Stimulated activated CD4-positive, alpha-beta T cell treated with anti-CD3 and anti-CD28 coated beads, Interleukin-15, amount 100 ng/mL, for 1 hour (primary cell): ENCODE results near the gene CAV3.

ENCODE experiments used
- DNase-seq, 2 donors: peaks; one replicate each; pipeline ENCODE4 v3.0.0-alpha.2; 2020; ENCODE audit warnings: low read depth in 1 of 2, low spot score in 1 of 2

CAV3 gene

DNA sequence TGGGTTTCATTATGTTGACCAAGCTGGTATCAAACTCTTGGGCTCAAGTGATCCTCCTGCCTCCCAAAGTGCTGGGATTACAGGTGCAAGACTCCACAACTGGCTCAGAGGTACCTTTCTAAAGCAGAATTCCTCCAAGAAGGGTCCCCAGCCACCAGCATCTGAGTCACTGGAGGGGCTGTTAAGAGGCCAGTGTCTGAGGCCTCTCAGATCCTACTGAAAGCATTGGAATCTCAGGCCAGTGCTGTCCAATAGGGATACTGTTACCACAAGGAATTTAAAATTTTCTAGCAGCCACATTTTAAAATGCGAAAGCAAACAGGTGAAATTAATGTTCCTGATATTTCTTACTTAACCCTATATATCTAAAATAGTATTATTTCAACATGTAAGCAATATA, 1.3 kb downstream of the CAV3 start:
- no peak for DNase-seq

GRCh38 chr3:8736436-8736835, 2.8 kb downstream of the CAV3 start:
- DNase-seq: no peak

DNA sequence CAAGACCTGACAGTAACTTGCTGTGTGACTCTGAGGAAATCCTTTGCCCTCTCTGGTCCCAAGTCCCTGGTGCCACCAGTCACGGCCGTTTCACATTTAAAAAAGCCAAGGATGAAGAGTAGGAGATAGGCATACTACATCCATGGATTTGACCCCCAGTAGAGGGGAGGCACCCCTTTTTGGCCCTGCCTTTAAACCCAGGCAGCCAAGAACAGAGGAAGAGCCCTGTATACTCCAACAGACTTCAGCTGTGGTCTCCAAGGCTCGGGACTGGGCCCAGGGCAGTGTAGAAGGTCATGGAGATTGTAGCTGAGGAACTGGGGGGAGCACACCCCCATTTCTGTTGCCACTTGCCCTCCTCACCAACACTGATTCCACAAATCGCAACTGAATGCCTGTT, 3.7 kb downstream of the CAV3 start:
- no peak for DNase-seq

GRCh38 chr3:8737823-8738222, 4.2 kb downstream of the CAV3 start:
- no peak for DNase-seq

GRCh38 chr3:8738639-8739038, 5.0 kb downstream of the CAV3 start:
- DNase-seq: no peak

DNA sequence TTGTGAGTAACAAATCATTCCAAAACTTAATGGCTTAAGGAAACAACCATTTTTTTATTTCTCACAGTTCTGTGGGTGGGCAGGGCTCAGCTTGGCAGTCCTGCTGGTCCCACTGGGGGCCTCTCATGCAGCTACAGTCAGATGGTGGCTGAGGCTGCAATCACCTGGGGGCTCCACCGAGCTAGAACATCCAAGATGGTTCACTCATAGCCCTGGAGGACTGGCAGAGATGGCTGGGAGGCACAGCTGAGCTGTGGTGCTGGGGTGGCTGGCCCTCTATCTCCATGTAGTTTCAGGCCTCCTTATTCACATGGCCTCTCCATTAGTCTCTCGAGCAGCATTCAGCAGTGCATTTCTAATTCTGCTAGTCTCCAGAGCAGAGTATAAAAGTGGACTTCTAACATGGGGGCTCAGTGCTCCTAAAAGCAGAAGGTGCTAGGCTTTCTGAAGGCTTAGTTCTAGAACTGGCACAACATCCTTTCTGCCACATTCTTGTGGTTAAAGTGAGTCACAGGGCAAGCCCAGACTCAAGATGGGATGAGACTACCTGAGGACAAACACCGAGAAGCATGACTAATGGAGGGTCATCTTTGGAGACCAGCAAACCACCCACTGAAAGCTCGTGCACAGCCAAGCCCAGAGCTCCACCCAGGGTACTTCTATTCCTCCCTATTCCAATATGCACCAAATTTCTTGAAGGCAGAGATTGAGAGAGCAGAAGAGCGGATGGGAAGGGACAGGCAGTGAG, 6.3 kb downstream of the CAV3 start:
- no peak for DNase-seq

- no peak for DNase-seq
Observed at GRCh38 chr3:8741581-8742261, 8.1 kb downstream of the CAV3 start.

GRCh38 chr3:8743021-8743601, 9.5 kb downstream of the CAV3 start:
- no peak for DNase-seq

DNA sequence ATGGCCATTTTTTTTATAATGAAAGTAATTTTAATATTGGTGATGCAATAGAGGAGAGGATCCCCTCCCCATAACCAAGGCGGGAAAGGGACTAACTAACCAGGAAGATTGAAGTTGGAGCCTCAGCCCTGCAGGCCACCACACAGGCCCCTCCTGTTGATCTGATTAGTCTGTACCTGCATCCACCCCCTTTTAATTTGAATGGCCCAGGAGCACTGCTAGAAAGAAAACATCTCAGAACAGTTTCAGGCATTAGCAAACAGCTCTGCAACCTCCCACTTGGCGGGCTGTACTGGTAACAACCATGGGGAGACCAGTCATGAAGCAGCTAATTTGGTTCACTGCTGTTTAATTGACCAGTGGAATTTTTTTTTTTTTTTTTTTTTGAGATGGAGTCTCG, 10.3 kb downstream of the CAV3 start:
- DNase-seq: no peak

GRCh38 chr3:8745619-8746370, 12.2 kb downstream of the CAV3 start:
- no peak for DNase-seq

GRCh38 chr3:8746780-8747345, 13.3 kb downstream of the CAV3 start:
- DNase-seq: no peak

DNA sequence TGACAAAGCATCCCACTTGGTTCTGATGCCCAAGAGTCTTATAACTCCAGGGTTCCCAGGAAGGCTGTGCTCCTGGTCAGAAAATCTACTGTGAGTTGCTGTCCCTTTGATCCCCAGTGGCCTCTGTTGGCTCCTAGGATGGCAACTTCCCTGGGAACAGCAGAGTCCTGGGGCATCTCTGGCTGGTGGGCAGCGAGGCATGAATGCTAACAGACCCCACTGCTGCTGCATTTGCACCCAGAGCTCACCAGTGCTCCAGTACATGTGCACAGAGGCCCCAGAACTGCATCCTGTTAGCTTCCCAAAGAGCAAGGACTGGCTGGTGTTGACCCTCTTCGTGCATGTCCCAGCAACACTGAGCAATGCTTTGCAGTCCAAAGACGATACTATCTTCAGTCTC, 15.7 kb downstream of the CAV3 start:
- DNase-seq: no peak

DNA sequence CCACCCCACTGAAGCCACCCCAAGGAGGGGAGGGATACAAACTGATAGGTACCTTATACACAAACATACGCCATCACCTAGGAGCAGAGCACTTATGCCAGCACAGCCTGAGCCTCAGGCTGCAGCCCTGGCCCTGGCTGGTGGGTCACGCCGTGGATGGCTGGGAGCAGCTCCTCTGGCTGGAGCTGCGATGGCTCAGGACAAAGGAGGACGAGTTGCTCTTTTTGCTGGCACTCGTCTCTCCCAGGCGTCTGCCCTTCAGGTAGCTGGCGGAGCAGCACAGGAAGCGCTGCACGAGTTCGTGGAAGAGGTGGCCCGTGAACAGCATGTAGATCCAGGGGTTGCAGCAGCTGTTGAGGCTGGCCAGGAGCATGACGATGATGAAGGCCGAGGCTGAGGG, 19.2 kb downstream of the CAV3 start:
- no peak for DNase-seq

- DNase-seq: no peak
Observed at GRCh38 chr3:8755097-8755496, 21.5 kb downstream of the CAV3 start.

DNA sequence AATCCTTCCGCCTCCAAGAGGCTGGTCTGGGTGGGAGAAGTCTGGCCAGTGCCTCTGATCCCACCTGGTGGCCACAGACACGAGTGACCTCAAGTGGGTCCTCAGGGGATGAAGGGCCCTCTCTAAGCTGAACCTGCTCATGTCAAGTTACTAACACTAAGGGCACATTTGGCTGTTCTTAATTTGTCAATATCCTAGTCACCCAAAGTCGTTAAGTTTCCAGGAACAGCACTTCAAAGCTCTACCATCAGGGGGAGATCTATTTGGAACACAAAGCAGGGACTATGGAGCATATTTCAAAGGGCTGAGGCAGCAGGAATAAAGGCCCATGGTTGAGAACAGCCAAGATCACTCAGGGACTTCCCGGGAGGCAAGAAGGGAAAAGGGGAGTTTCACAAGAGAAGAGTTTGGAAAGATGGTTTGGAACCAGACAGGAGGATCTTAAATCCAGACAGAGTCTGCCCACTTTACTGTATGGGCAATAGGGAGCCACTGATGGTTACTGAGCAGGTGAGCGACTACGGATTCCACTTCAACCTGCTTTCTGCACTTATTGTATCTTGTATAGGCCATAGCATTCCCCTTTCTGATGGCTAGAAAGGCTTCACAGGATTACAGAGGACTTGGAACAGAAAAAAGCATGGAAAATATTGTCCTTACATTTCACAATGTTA, 22.1 kb downstream of the CAV3 start:
- DNase-seq: no peak

- DNase-seq: no peak
Observed at GRCh38 chr3:8756671-8757070, 23.1 kb downstream of the CAV3 start.

DNA sequence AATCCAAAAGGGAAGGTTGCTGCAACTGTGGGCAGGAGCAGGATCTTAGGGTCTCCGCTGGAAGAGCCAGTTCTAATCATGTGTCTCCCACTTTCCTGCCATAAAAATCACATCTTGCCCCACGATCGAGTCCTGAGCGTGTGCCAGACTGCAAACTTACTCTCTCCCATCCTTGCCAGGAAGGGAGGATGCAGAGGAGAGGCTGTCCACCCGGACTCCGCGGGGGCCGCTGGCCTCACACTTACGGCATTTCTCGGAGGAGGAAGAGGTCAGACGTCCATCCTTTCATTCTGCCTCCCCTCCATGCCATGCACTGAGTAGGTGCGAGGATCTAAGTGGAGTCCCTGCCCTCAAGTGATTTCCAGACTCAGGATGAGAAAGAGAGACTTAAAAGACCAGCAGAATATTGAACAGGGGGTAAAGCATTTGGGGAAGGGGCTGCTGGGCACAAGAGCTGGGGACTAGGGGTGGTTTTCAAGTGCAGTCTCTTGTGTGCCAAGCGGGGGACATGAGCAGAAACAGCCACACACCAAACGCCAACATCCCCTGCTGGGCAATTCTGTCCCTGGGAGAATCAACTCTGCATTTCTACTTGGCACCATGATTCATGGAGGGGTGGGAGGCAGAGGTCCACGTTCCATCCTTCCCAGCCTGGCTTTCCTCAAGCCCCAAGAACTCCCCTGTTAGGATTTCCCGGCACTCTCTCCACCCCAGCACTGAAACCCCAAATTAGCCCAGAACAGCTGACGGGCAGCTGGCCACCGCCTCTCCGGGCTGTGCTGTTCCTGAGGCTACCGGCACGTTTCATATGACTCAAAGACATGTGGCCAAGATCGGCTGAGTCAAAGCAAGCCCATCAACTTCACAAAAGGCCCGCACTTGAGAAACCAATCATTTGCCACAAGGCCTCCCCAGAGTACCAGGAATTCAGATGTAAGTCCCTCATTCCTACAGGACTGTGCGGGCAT, 24.2 kb downstream of the CAV3 start:
- DNase-seq: no peak

DNA sequence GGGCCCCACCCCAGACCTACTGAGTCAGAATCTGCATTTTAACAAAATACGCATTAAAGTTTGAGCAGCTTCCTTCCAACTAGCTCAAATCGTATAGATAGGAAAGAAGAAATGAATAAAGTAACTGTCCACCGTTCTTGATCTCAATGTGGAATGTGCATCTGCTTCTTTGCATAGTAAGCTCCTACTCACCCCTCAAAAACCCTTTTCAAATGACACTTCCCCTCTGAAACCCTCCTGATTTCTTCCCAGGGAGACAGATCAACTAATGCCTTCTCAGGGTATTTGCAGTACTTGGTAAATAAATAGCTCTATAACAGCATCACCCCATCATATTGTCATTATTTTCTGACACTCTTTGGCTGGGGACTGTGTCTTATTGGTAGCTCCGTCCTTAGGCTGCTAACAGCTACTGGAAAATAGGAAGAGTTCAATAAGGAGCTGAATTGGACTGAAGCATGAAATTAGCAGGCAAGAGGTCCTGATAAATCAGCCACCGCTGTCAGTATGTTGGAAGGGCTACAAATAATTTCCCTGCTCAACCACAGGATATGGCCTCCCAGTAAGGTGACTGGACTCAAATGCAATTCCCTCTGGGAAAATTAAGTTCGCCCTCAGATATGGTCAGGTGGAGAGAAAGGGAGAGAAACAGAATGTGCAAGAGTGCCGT, 25.6 kb downstream of the CAV3 start:
- no peak for DNase-seq

DNA sequence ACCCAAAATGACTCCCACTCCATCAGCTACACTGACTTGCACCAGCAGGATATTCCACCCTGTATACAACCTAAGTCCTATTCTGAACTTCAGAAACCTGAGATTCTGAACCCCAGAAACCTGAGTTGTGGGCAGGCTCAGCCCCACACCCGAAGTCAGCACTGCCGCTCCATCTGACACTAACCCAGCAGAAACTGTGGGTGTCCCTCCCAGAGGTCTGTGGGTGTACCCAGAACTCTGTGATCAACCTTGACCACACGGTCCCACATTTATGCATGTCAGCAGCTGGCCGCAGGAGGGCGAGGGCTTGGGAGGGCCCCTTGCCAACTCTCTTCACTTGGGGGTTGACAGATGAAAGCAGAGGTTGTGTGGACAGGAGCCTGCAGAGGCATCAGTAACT, 26.5 kb downstream of the CAV3 start:
- no peak for DNase-seq
